C4-2B (cell line): ENCODE measurements around the gene MED22.

ENCODE experiments used
- CTCF ChIP-seq: fragments of 450-650 bp; conservative IDR thresholded peaks from 2 replicates; pipeline ENCODE4 v1.5.1; 2017; ENCODE audit warnings: mild to moderate bottlenecking
- ZFX ChIP-seq: fragments of 450-650 bp; IDR thresholded peaks from 2 replicates; pipeline ENCODE4 v1.6.1; 2017

- TF ChIP-seq CTCF, result no peak
- TF ChIP-seq ZFX, result no peak
Observed at GRCh38 chr9:133360400-133361393, 12.8 kb upstream of the MED22 start.
